Neural progenitor cell (in vitro differentiated cells): Measurements from ENCODE around the gene NCEH1. TPM values are rescaled to one million over a fixed set of nuclear protein-coding genes. Genes with fewer than 3 reads are reported as not detected.

Experiments used
- DNase-seq: peaks from one replicate; pipeline ENCODE4 v3.0.0-alpha.2; 2016; ENCODE audit warnings: low spot score
- H2AFZ ChIP-seq: fragments of 200-600 bp; sonication (generic); replicated peaks from 2 replicates; pipeline ENCODE4 v1.6.1; 2016; ENCODE audit warnings: antibody characterized with exemption
- H3F3A ChIP-seq: fragments of 200-600 bp; sonication (generic); 2 replicates; pipeline ENCODE4 v1.6.1; 2016; ENCODE audit warnings: antibody characterized with exemption, low read depth
- H3K27ac ChIP-seq: fragments of 200-600 bp; sonication (generic); 2 replicates; pipeline ENCODE4 v1.5.1; 2016; ENCODE audit warnings: mild to moderate bottlenecking
- H3K27me3 ChIP-seq: fragments of 200-600 bp; sonication (generic); 2 replicates; pipeline ENCODE4 v1.6.1; 2016; ENCODE audit warnings: mild to moderate bottlenecking, moderate library complexity
- H3K36me3 ChIP-seq: fragments of 200-600 bp; sonication (generic); 2 replicates; pipeline ENCODE4 v1.5.1; 2016
- H3K4me1 ChIP-seq: fragments of 200-600 bp; sonication (generic); 2 replicates; pipeline ENCODE4 v1.6.1; 2016; ENCODE audit warnings: mixed run types
- H3K4me2 ChIP-seq: fragments of 200-600 bp; sonication (generic); 2 replicates; pipeline ENCODE4 v1.6.1; 2016
- H3K4me3 ChIP-seq: fragments of 200-600 bp; sonication (generic); 2 replicates; pipeline ENCODE4 v1.5.1; 2016
- H3K79me2 ChIP-seq: fragments of 200-600 bp; sonication (generic); 2 replicates; pipeline ENCODE4 v1.6.1; 2016; ENCODE audit warnings: low read depth
- H3K9ac ChIP-seq: fragments of 200-600 bp; sonication (generic); 2 replicates; pipeline ENCODE4 v1.6.1; 2016
- H3K9me3 ChIP-seq: fragments of 200-600 bp; sonication (generic); 2 replicates; pipeline ENCODE4 v1.5.1; 2016; ENCODE audit warnings: low read depth
- H4K20me1 ChIP-seq: fragments of 200-600 bp; sonication (generic); 2 replicates; pipeline ENCODE4 v1.6.1; 2016; ENCODE audit warnings: low read depth
- H3K27ac Mint-ChIP-seq: 3 replicates; pipeline ENCODE4 v1.8.0; 2021; ENCODE audit warnings: mixed read lengths
- H3K27me3 Mint-ChIP-seq: 2 replicates; pipeline ENCODE4 v1.8.0; 2022; ENCODE audit warnings: low read depth, mild to moderate bottlenecking, inconsistent platforms, moderate library complexity, mixed read lengths; ENCODE audit not compliant: insufficient read depth
- H3K36me3 Mint-ChIP-seq: 3 replicates; pipeline ENCODE4 v1.8.0; 2021; ENCODE audit warnings: mixed read lengths
- H3K4me1 Mint-ChIP-seq: 3 replicates; pipeline ENCODE4 v1.8.0; 2021; ENCODE audit warnings: mixed read lengths
- H3K4me3 Mint-ChIP-seq: 3 replicates; pipeline ENCODE4 v1.8.0; 2021; ENCODE audit warnings: mild to moderate bottlenecking, moderate library complexity, mixed read lengths
- H3K9me3 Mint-ChIP-seq: 3 replicates; pipeline ENCODE4 v1.8.0; 2020; ENCODE audit warnings: mixed read lengths
- EZH2 ChIP-seq: fragments of 200-600 bp; sonication (generic); IDR thresholded peaks from 2 replicates; pipeline ENCODE4 v1.6.1; 2017; ENCODE audit warnings: antibody characterized with exemption, mild to moderate bottlenecking, moderate library complexity
- EZH2phosphoT487 ChIP-seq: fragments of 200-600 bp; sonication (generic); IDR thresholded peaks from 2 replicates; pipeline ENCODE4 v1.6.1; 2017; ENCODE audit warnings: antibody characterized with exemption
- total RNA-seq: library from RNA; depleted of rRNA; stranded (reverse); fragments of >200 nt; gene quantifications from 2 replicates; pipeline ENCODE4 v1.2.3, GENCODE V29; 2015; ENCODE audit warnings: low replicate concordance
- TF ChIP-seq, protein P1 (sequence below): fragments of 200-600 bp; sonication (generic); IDR thresholded peaks from 2 replicates; pipeline ENCODE4 v1.5.1; 2017; ENCODE audit warnings: antibody characterized with exemption, mild to moderate bottlenecking

The NCEH1 gene
- total RNA-seq, 1 donor from 2014 or later = 7.7 TPM

DNA sequence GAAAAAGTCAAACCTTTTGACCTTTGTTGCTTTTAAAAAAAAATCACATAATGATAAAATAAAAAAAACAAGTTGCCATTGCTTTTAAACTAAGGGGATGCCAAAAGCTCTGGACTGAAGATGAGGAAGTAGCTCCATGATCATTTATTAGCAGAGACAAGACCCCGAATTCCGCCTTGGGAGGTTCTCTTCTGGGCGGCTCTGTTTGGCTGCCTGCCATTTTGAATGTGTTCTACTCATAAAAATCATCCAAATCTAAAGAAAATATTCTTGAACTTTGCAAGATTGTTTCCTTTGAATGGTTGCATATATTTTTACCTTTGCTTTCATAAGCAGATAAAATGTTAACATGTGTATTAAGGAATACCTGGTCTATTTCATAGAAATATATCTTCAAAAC, 63.8 kb downstream of the NCEH1 start:
- H3K4me3 Mint-ChIP-seq = no peak overlapping the region
- peaks cover 5% of the 10 kb centered on the region for H3K4me1 Mint-ChIP-seq

DNA sequence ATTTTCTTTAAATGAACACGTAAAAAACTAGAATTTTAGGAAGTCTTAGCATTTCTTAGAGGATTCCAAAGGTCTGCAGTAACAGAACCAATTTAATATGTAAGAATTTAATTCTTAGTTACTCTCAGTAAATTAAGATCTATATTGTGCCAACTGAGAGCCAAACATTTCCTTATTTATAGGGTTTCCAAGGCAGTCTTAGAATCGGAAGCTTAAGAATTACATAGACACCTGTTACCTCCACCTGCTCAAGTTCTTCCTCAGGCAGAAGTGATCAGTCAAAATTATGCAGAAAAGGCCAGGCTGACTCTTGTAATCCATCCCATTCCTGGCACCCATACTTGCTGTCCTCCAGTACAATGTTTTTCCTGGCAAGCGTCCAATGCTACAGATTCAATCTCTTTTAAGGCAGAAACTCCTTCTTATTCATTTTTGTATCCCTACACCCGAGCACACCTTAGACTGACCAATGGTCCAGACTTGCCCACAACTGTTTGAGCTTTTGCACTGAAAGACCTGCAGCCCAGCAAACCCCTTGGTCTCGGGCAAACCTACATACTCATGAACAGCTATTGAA, 64.3 kb downstream of the NCEH1 start:
- Mint-ChIP-seq H3K27me3 (no peaks in the 10 kb centered on the region), H3K36me3 (peaks cover 4% of the 10 kb centered on the region), H3K9me3 (no peaks in the 10 kb centered on the region), H3K27ac (no peak overlapping the region), H3K4me3 (no peak overlapping the region), H3K4me1 (peaks cover 2% of the 10 kb centered on the region)
- Histone ChIP-seq H3K9me3 (no peaks in the 10 kb centered on the region), H3K9ac (no peak overlapping the region), H3K79me2 (no peaks in the 10 kb centered on the region), H3K27ac (no peak overlapping the region), H3K4me2 (no peak overlapping the region), H3K4me3 (no peak overlapping the region), H4K20me1 (no peaks in the 10 kb centered on the region), H3K36me3 (no peaks in the 10 kb centered on the region), H3K27me3 (no peaks in the 10 kb centered on the region), H2AFZ (no peak overlapping the region), H3F3A (no peaks in the 10 kb centered on the region), H3K4me1 (no peaks in the 10 kb centered on the region)
- no peak for DNase-seq
- TF ChIP-seq, protein P1, sequence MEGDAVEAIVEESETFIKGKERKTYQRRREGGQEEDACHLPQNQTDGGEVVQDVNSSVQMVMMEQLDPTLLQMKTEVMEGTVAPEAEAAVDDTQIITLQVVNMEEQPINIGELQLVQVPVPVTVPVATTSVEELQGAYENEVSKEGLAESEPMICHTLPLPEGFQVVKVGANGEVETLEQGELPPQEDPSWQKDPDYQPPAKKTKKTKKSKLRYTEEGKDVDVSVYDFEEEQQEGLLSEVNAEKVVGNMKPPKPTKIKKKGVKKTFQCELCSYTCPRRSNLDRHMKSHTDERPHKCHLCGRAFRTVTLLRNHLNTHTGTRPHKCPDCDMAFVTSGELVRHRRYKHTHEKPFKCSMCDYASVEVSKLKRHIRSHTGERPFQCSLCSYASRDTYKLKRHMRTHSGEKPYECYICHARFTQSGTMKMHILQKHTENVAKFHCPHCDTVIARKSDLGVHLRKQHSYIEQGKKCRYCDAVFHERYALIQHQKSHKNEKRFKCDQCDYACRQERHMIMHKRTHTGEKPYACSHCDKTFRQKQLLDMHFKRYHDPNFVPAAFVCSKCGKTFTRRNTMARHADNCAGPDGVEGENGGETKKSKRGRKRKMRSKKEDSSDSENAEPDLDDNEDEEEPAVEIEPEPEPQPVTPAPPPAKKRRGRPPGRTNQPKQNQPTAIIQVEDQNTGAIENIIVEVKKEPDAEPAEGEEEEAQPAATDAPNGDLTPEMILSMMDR = no peak
- TF ChIP-seq EZH2phosphoT487 = no peak
- no peak for TF ChIP-seq EZH2

More for the DNA sequence above, 63.8 kb downstream of the NCEH1 start:
- Histone ChIP-seq H3K4me3 (no peak overlapping the region), H3F3A (no peaks in the 10 kb centered on the region), H3K27me3 (no peaks in the 10 kb centered on the region), H3K36me3 (no peaks in the 10 kb centered on the region), H3K9ac (no peak overlapping the region), H3K9me3 (no peaks in the 10 kb centered on the region), H2AFZ (no peak overlapping the region), H3K27ac (no peak overlapping the region), H3K79me2 (no peaks in the 10 kb centered on the region), H3K4me1 (no peaks in the 10 kb centered on the region), H4K20me1 (no peaks in the 10 kb centered on the region), H3K4me2 (no peak overlapping the region)
- Mint-ChIP-seq H3K9me3 (peaks cover 3% of the 10 kb centered on the region), H3K36me3 (peaks cover 1% of the 10 kb centered on the region), H3K27ac (no peak overlapping the region), H3K27me3 (no peaks in the 10 kb centered on the region)
- no peak for DNase-seq
- no peak for TF ChIP-seq EZH2
- TF ChIP-seq EZH2phosphoT487 = no peak
- TF ChIP-seq, protein P1 = no peak

DNA sequence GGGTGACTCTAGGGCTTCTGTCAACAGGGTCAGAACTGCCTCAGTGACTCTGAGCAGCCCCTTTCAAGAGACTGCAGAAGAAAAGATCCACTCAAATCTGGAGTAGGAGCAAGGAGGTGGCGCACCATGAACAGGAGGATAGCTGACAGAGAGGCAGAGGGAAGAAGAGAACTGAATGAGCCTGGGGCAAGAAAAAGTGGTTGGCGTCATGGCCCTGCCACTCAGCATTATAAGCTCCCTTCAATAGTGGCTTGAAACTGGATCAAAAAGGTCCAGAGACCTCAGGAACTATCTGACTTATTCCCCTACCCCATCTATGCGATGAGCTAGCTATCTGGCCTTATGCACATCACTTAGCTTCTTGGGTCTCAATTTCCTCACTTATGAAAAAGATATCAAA, 66.6 kb downstream of the NCEH1 start:
- Histone ChIP-seq H4K20me1 (no peaks in the 10 kb centered on the region), H3K27ac (no peak overlapping the region), H3K27me3 (no peaks in the 10 kb centered on the region), H3F3A (no peaks in the 10 kb centered on the region), H3K4me1 (no peaks in the 10 kb centered on the region), H3K9ac (no peak overlapping the region), H3K9me3 (no peaks in the 10 kb centered on the region), H3K4me2 (no peak overlapping the region), H3K4me3 (no peak overlapping the region), H2AFZ (no peak overlapping the region), H3K79me2 (no peaks in the 10 kb centered on the region), H3K36me3 (no peaks in the 10 kb centered on the region)
- Mint-ChIP-seq H3K27ac (no peak overlapping the region), H3K4me1 (no peaks in the 10 kb centered on the region), H3K36me3 (peaks cover 4% of the 10 kb centered on the region), H3K4me3 (no peak overlapping the region), H3K9me3 (no peaks in the 10 kb centered on the region), H3K27me3 (no peaks in the 10 kb centered on the region)
- TF ChIP-seq EZH2 = no peak
- TF ChIP-seq, protein P1 = no peak
- no peak for TF ChIP-seq EZH2phosphoT487
- no peak for DNase-seq
